ENCODE results near the gene DHRS7B.
"Not testable (repeated sequence)": the region's sequence is repeated elsewhere in the genome, so short reads cannot be mapped to it uniquely, and the experiment has no call there.

The DHRS7B gene

GRCh38 chr17:21201874-21202273 is 75.1 kb downstream of the DHRS7B start:
- in situ Hi-C loops (cut with MboI; ENCODE audit: low sequenced_read_pairs): no loop called here

GRCh38 chr17:21202512-21202911 is 75.7 kb downstream of the DHRS7B start:
- in situ Hi-C loops (cut with MboI; ENCODE audit: low sequenced_read_pairs): no loop called here

GRCh38 chr17:21204935-21205334 is 78.2 kb downstream of the DHRS7B start:
- in situ Hi-C loops (cut with MboI; ENCODE audit: low sequenced_read_pairs): no loop called here

GRCh38 chr17:21208352-21208751 is 81.6 kb downstream of the DHRS7B start:
- in situ Hi-C loops (cut with MboI; ENCODE audit: low sequenced_read_pairs): no loop called here

- in situ Hi-C loops (cut with MboI; ENCODE audit: low sequenced_read_pairs): no loop called here
Measured at GRCh38 chr17:21209511-21210175, 82.9 kb downstream of the DHRS7B start.

- in situ Hi-C loops (cut with MboI; ENCODE audit: low sequenced_read_pairs): no loop called here
Measured at GRCh38 chr17:21210411-21211076, 83.8 kb downstream of the DHRS7B start.

- in situ Hi-C loops (cut with MboI; ENCODE audit: low sequenced_read_pairs): no loop called here
Measured at GRCh38 chr17:21211825-21212479, 85.2 kb downstream of the DHRS7B start.

GRCh38 chr17:21212826-21213637 is 86.3 kb downstream of the DHRS7B start:
- in situ Hi-C loops (cut with MboI; ENCODE audit: low sequenced_read_pairs): no loop called here

GRCh38 chr17:21213638-21214014 is 86.9 kb downstream of the DHRS7B start:
- in situ Hi-C loops (cut with MboI; ENCODE audit: low sequenced_read_pairs): no loop called here

- in situ Hi-C loops (cut with MboI; ENCODE audit: low sequenced_read_pairs): no loop called here
Measured at GRCh38 chr17:21214015-21214776, 87.4 kb downstream of the DHRS7B start, which contains the start of gene TMEM11. TMEM11 (minus strand) TSS chr17:21214161; CDS start chr17:21214152, 9 bp downstream.

- in situ Hi-C loops (cut with MboI; ENCODE audit: low sequenced_read_pairs): no loop called here
Measured at GRCh38 chr17:21214777-21215541, 88.2 kb downstream of the DHRS7B start.

GRCh38 chr17:21215935-21216334 is 89.2 kb downstream of the DHRS7B start:
- in situ Hi-C loops (cut with MboI; ENCODE audit: low sequenced_read_pairs): no loop called here

GRCh38 chr17:21217346-21217745 is 90.6 kb downstream of the DHRS7B start:
- in situ Hi-C loops (cut with MboI; ENCODE audit: low sequenced_read_pairs): no loop called here

- in situ Hi-C loops (cut with MboI; ENCODE audit: low sequenced_read_pairs): no loop called here
Measured at GRCh38 chr17:21218101-21218500, 91.3 kb downstream of the DHRS7B start.

GRCh38 chr17:21218831-21219380 is 92.1 kb downstream of the DHRS7B start:
- in situ Hi-C loops (cut with MboI; ENCODE audit: low sequenced_read_pairs): no loop called here

- in situ Hi-C loops (cut with MboI; ENCODE audit: low sequenced_read_pairs): no loop called here
Measured at GRCh38 chr17:21223086-21223485, 96.3 kb downstream of the DHRS7B start.

- in situ Hi-C loops (cut with MboI; ENCODE audit: low sequenced_read_pairs): not testable (repeated sequence)
Measured at GRCh38 chr17:21227277-21227676, 100.5 kb downstream of the DHRS7B start.

- in situ Hi-C loops (cut with MboI; ENCODE audit: low sequenced_read_pairs): no loop called here
Measured at GRCh38 chr17:21228111-21228510, 101.3 kb downstream of the DHRS7B start.

GRCh38 chr17:21228845-21229244 is 102.1 kb downstream of the DHRS7B start:
- in situ Hi-C loops (cut with MboI; ENCODE audit: low sequenced_read_pairs): no loop called here

Data from HL-60/S4 treated with retinoic acid at 250 ng/mL for 4 days and 3 days (cell line).